GM12878 (cell line): ENCODE results near the gene ARFGAP2. TPM values are rescaled to one million over a fixed set of nuclear protein-coding genes. Genes with fewer than 3 reads are reported as not detected.

Experiments
- ATAC-seq: fragments of 200-7000 bp; cut with Tn5 transposase; 3 replicates; pipeline ENCODE4 v1.9.1; 2020; ENCODE audit warnings: mild to moderate bottlenecking, moderate library complexity
- BruUV-seq: library from RNA; stranded (reverse); fragments of 400-500 nt; replicated peaks from 2 replicates; lab custom pipeline; 2021; lab: Mats Ljungman, UMichigan
- CTCF ChIA-PET: fragments of 300-600 bp; sonication (Branson Sonifier 250); formaldehyde crosslinking; extraction: SDS; loops from one replicate; lab custom pipeline; 2021; ENCODE audit warnings: inconsistent platforms; lab: Yijun Ruan, JAX
- POLR2A ChIA-PET: fragments of 350-600 bp; formaldehyde crosslinking; extraction: SDS; loops from one replicate; lab custom pipeline; 2021; ENCODE audit warnings: inconsistent platforms; lab: Charles Lee
- RAD21 ChIA-PET: fragments of 300-600 bp; sonication (Branson Sonifier 250); formaldehyde crosslinking; loops from one replicate; lab custom pipeline; 2023; ENCODE audit warnings: antibody characterized with exemption; ENCODE audit not compliant: unreplicated experiment; lab: Charles Lee
- SMC1A ChIA-PET: fragments of 300-600 bp; sonication (Branson Sonifier 250); formaldehyde crosslinking; loops from one replicate; lab custom pipeline; 2023; ENCODE audit not compliant: unreplicated experiment, uncharacterized antibody; lab: Charles Lee
- DNase-seq: peaks from one replicate; pipeline ENCODE4 v3.0.0-alpha.2; 2011; ENCODE audit warnings: low read depth, low spot score
- FAIRE-seq: peaks from 3 replicates; lab custom pipeline; 2011; peaks lifted over from hg19 to GRCh38; lab: Jason Lieb, UNC
- H2AFZ ChIP-seq: 2 replicates; pipeline ENCODE4 v1.6.0; 2011; ENCODE audit warnings: low read depth, low read length, control low read depth; ENCODE audit not compliant: control insufficient read depth
- H3K27ac ChIP-seq: 2 replicates; pipeline ENCODE4 v1.5.1; 2011; ENCODE audit warnings: control low read depth; ENCODE audit not compliant: control insufficient read depth, insufficient read depth
- H3K27me3 ChIP-seq, 2 experiments: replicated peaks in 1 of 2; 2 replicates each; pipeline versions ENCODE4 v1.6.0 to v1.6.1; 2011; ENCODE audit warnings: low read length in 1 of 2; ENCODE audit not compliant: control insufficient read depth in 2 of 2, insufficient read depth in 2 of 2
- H3K36me3 ChIP-seq, 2 experiments: 2 replicates each; pipeline ENCODE4 v1.5.1; 2011; ENCODE audit warnings: low read length in 1 of 2; ENCODE audit not compliant: control insufficient read depth in 2 of 2, insufficient read depth in 2 of 2
- H3K4me1 ChIP-seq: 2 replicates; pipeline ENCODE4 v1.6.1; 2011; ENCODE audit warnings: mild to moderate bottlenecking, low read length, moderate library complexity, mixed read lengths; ENCODE audit not compliant: control insufficient read depth, insufficient read depth
- H3K4me2 ChIP-seq: 2 replicates; pipeline ENCODE4 v1.6.0; 2011; ENCODE audit warnings: control low read depth; ENCODE audit not compliant: control insufficient read depth, insufficient read depth
- H3K4me3 ChIP-seq: fragments of 200-600 bp; sonication (generic); 2 replicates; pipeline ENCODE4 v1.5.1; 2016
- H3K79me2 ChIP-seq: 2 replicates; pipeline ENCODE4 v1.6.0; 2011; ENCODE audit warnings: low read length; ENCODE audit not compliant: control insufficient read depth, insufficient read depth
- H3K9ac ChIP-seq: 2 replicates; pipeline ENCODE4 v1.8.0; 2011; ENCODE audit warnings: low read length, control low read depth, mixed read lengths; ENCODE audit not compliant: control insufficient read depth, insufficient read depth
- H3K9me3 ChIP-seq: replicated peaks from 3 replicates; pipeline ENCODE4 v1.5.1; 2011; ENCODE audit warnings: mild to moderate bottlenecking, low read length; ENCODE audit not compliant: control insufficient read depth, insufficient read depth
- H4K20me1 ChIP-seq: 2 replicates; pipeline ENCODE4 v1.6.0; 2011; ENCODE audit not compliant: control insufficient read depth, insufficient read depth
- ATF7 ChIP-seq: fragments of 450-650 bp; IDR thresholded peaks from 2 replicates; pipeline ENCODE4 v1.6.1; 2016; ENCODE audit warnings: low read depth, mild to moderate bottlenecking
- BCL11A ChIP-seq: IDR thresholded peaks from 2 replicates; pipeline ENCODE4 v1.6.1; 2011; ENCODE audit warnings: low read depth, low read length
- CREM ChIP-seq: IDR thresholded peaks from 2 replicates; pipeline ENCODE4 v1.6.1; 2014; ENCODE audit warnings: antibody characterized with exemption, low read depth
- E2F8 ChIP-seq: fragments of 450-650 bp; IDR thresholded peaks from 2 replicates; pipeline ENCODE4 v1.6.1; 2018; ENCODE audit warnings: mild to moderate bottlenecking, low read depth, moderate library complexity; ENCODE audit not compliant: partially characterized antibody
- EZH2 ChIP-seq: IDR thresholded peaks from 2 replicates; pipeline ENCODE4 v1.6.1; 2012; ENCODE audit warnings: low read depth, mild to moderate bottlenecking, control low read depth, inconsistent platforms, low read length, borderline replicate concordance; ENCODE audit not compliant: control insufficient read depth
- FOXK2 ChIP-seq: fragments of 450-650 bp; IDR thresholded peaks from 2 replicates; pipeline ENCODE4 v1.6.1; 2017; ENCODE audit warnings: mild to moderate bottlenecking, moderate library complexity
- KDM1A ChIP-seq: fragments of 200-600 bp; sonication (generic); IDR thresholded peaks from 2 replicates; pipeline ENCODE4 v1.6.1; 2016; ENCODE audit warnings: borderline replicate concordance
- NR2C1 ChIP-seq: fragments of 450-650 bp; IDR thresholded peaks from 2 replicates; pipeline ENCODE4 v1.6.1; 2017; ENCODE audit warnings: antibody characterized with exemption, mild to moderate bottlenecking, moderate library complexity
- NR2C2 ChIP-seq: IDR thresholded peaks from 2 replicates; pipeline ENCODE4 v1.6.1; 2011; ENCODE audit warnings: borderline replicate concordance, low read depth; ENCODE audit not compliant: control insufficient read depth, insufficient read length
- POLR2AphosphoS2 ChIP-seq: IDR thresholded peaks from 2 replicates; pipeline ENCODE4 v1.6.1; 2011; ENCODE audit warnings: low read depth, mild to moderate bottlenecking, low read length, improper control_type of control experiment, moderate library complexity
- RUNX3 ChIP-seq: IDR thresholded peaks from 2 replicates; pipeline ENCODE4 v1.6.1; 2012; ENCODE audit warnings: low read length, inconsistent platforms
- SREBF1 ChIP-seq: IDR thresholded peaks from 2 replicates; pipeline ENCODE4 v1.6.1; 2012; ENCODE audit warnings: mild to moderate bottlenecking, low read length
- STAT3 ChIP-seq: IDR thresholded peaks from 2 replicates; pipeline ENCODE4 v1.6.1; 2011; ENCODE audit warnings: low read depth, low read length, improper control_type of control experiment
- ZBTB4 ChIP-seq: fragments of 450-650 bp; formaldehyde crosslinking; IDR thresholded peaks from 2 replicates; pipeline ENCODE4 v1.4.0; 2022; ENCODE audit warnings: mild to moderate bottlenecking, moderate library complexity
- WGBS: methylation state at CpG from one replicate; pipeline ENCODE4 v1.1.6; 2016; ENCODE audit warnings: low lambda C conversion rate; ENCODE audit not compliant: insufficient replicate concordance, insufficient coverage; ENCODE audit errors: missing lambda C conversion rate; 5-methylcytosine and 5-hydroxymethylcytosine counted together
- in situ Hi-C: fragments of 300-500 bp; cut with MboI; formaldehyde crosslinking; loops from 9 replicates; pipeline ENCODE4 v1.14.3; 2018; ENCODE audit warnings: mixed read lengths
- intact Hi-C: fragments of 100-400 bp; cut with micrococcal nuclease; formaldehyde crosslinking; loops from one replicate; pipeline ENCODE4 v1.14.2; 2022; ENCODE audit not compliant: unreplicated experiment
- polyA plus RNA-seq, 11 experiments: library from polyadenylated mRNA; depleted of rRNA in 4 of 11; unstranded in 6 of 11; stranded (reverse) in 5 of 11; fragments of >200 nt; fragmentation: Nextera tagmentation in 4 of 11; fragmentation: Illumina TruSeq in 1 of 11; extraction: Ambion mirVana in 4 of 11; extraction: Trizol in 1 of 11; gene quantifications; 1 replicate in 1 of 11; 2 replicates in 10 of 11; pipeline versions ENCODE4 v1.2.1 to v1.2.3, GENCODE V29; 2011 to 2016; ENCODE audit warnings: inconsistent platforms in 2 of 11, missing spikeins in 2 of 11, low read depth in 1 of 11
- total RNA-seq, 4 experiments: library from RNA; depleted of rRNA in 3 of 4; stranded (reverse); fragments of >200 nt in 3 of 4; fragmentation: Illumina TruSeq in 1 of 4; extraction: Trizol in 1 of 4; gene quantifications; 2 replicates each; pipeline versions ENCODE4 v1.2.1 to v1.2.3, GENCODE V29; 2013 to 2021
- TF ChIP-seq, protein P1 (sequence below): fragments of 450-650 bp; IDR thresholded peaks from 2 replicates; pipeline ENCODE4 v1.6.1; 2018; ENCODE audit warnings: borderline replicate concordance, mild to moderate bottlenecking; ENCODE audit not compliant: partially characterized antibody
- TF ChIP-seq, protein P2 (sequence below): fragments of 450-650 bp; IDR thresholded peaks from 2 replicates; pipeline ENCODE4 v1.6.1; 2016; ENCODE audit warnings: mild to moderate bottlenecking

The ARFGAP2 gene
- total and polyA plus RNA-seq, 10 of the 15 experiments (the other 5 are each of a cell fraction or from before 2014, with no cell fraction given) = 20.9 to 100 (median 75.5) TPM

- SMC1A ChIA-PET = no interaction called here
- intact Hi-C loops = no loop called here
- no peak overlapping the region for H3K9ac ChIP-seq
- POLR2A ChIA-PET = no interaction called here
- DNase-seq = no peak
- H3K4me2 ChIP-seq = no peak overlapping the region
- BruUV-seq = no TSS peak
- ATAC-seq = no peak
- H2AFZ ChIP-seq = no peak overlapping the region
- H3K9me3 ChIP-seq = 0 out of 3 replicates have a peak, but pooled peaks cover 2% of the 10 kb centered on the region
- no peaks in the 10 kb centered on the region for H3K36me3 ChIP-seq
- RAD21 ChIA-PET = interaction anchor here (1.0 kb wide), 1 partner anchor 819 kb away, joined by 3 read pairs; no protein-coding TSS in a partner anchor
- H3K27ac ChIP-seq = no peak overlapping the region
- CTCF ChIA-PET = no interaction called here
- in situ Hi-C loops = no loop called here
- FAIRE-seq = no peak
- H3K27me3 ChIP-seq = no peaks in the 10 kb centered on the region; a peak in 1 of 4 replicates
- no peaks in the 10 kb centered on the region for H3K79me2 ChIP-seq
- H4K20me1 ChIP-seq = no peaks in the 10 kb centered on the region
- H3K4me3 ChIP-seq = no peak overlapping the region
- no peaks in the 10 kb centered on the region for H3K4me1 ChIP-seq
- WGBS = 45% methylated on average over 6 of the region's 6 CpGs
- TF ChIP-seq ZBTB4 (CRISPR knock-in tag) = no peak
- TF ChIP-seq SREBF1 = no peak
- TF ChIP-seq KDM1A = no peak
- TF ChIP-seq ATF7 = no peak
- TF ChIP-seq EZH2 = no peak
- TF ChIP-seq CREM = no peak
- TF ChIP-seq NR2C1 = no peak
- TF ChIP-seq, protein P1, sequence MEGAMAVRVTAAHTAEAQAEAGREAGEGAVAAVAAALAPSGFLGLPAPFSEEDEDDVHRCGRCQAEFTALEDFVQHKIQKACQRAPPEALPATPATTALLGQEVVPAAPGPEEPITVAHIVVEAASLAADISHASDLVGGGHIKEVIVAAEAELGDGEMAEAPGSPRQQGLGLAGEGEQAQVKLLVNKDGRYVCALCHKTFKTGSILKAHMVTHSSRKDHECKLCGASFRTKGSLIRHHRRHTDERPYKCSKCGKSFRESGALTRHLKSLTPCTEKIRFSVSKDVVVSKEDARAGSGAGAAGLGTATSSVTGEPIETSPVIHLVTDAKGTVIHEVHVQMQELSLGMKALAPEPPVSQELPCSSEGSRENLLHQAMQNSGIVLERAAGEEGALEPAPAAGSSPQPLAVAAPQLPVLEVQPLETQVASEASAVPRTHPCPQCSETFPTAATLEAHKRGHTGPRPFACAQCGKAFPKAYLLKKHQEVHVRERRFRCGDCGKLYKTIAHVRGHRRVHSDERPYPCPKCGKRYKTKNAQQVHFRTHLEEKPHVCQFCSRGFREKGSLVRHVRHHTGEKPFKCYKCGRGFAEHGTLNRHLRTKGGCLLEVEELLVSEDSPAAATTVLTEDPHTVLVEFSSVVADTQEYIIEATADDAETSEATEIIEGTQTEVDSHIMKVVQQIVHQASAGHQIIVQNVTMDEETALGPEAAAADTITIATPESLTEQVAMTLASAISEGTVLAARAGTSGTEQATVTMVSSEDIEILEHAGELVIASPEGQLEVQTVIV = no peak
- TF ChIP-seq POLR2AphosphoS2 = no peak
- no peak for TF ChIP-seq STAT3
- TF ChIP-seq, protein P2, sequence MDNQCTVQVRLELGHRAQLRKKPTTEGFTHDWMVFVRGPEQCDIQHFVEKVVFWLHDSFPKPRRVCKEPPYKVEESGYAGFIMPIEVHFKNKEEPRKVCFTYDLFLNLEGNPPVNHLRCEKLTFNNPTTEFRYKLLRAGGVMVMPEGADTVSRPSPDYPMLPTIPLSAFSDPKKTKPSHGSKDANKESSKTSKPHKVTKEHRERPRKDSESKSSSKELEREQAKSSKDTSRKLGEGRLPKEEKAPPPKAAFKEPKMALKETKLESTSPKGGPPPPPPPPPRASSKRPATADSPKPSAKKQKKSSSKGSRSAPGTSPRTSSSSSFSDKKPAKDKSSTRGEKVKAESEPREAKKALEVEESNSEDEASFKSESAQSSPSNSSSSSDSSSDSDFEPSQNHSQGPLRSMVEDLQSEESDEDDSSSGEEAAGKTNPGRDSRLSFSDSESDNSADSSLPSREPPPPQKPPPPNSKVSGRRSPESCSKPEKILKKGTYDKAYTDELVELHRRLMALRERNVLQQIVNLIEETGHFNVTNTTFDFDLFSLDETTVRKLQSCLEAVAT = no peak
- no peak for TF ChIP-seq NR2C2
- no peak for TF ChIP-seq FOXK2
- no peak for TF ChIP-seq RUNX3
- no peak for TF ChIP-seq BCL11A
- TF ChIP-seq E2F8 = no peak
Observed at GRCh38 chr11:47207459-47207858, 30.8 kb upstream of the ARFGAP2 start.
